Caco-2 (cell line): ENCODE measurements around the gene SPACA7. TPM values are rescaled to one million over a fixed set of nuclear protein-coding genes. Genes with fewer than 3 reads are reported as not detected.

Source experiments
- BruUV-seq: library from RNA; stranded (reverse); fragments of 400-500 nt; replicated peaks from 2 replicates; lab custom pipeline; 2021; lab: Mats Ljungman, UMichigan
- CTCF ChIA-PET: fragments of 300-600 bp; sonication (Branson Sonifier 250); formaldehyde crosslinking; loops from one replicate; lab custom pipeline; 2022; ENCODE audit warnings: antibody characterized with exemption; lab: Charles Lee
- POLR2A ChIA-PET: fragments of 300-600 bp; sonication (Branson Sonifier 250); formaldehyde crosslinking; loops from one replicate; lab custom pipeline; 2022; ENCODE audit warnings: antibody characterized with exemption; lab: Charles Lee
- DNase-seq, 2 experiments: peaks; one replicate each; pipeline versions ENCODE4 v3.0.0 to v3.0.0-alpha.2; 2020 to 2022
- H3K27me3 ChIP-seq: replicated peaks from 2 replicates; pipeline ENCODE4 v1.6.0; 2011; ENCODE audit warnings: low read length; ENCODE audit not compliant: control insufficient read depth, insufficient read depth
- H3K36me3 ChIP-seq: 2 replicates; pipeline ENCODE4 v1.5.1; 2011; ENCODE audit warnings: low read length; ENCODE audit not compliant: control insufficient read depth, insufficient read depth
- H3K4me1 ChIP-seq: fragments of 250-450 bp; sonication (Bioruptor Pico); 2 replicates; pipeline ENCODE4 v1.5.1; 2020; ENCODE audit warnings: mild to moderate bottlenecking
- H3K4me3 ChIP-seq: 2 replicates; pipeline ENCODE4 v1.5.1; 2011; ENCODE audit warnings: low read depth, mild to moderate bottlenecking, control low read depth, low read length
- H3K9me3 ChIP-seq: fragments of 250-450 bp; sonication (Bioruptor Pico); 2 replicates; pipeline ENCODE4 v1.5.1; 2020; ENCODE audit warnings: mild to moderate bottlenecking, moderate library complexity
- H3K27ac Mint-ChIP-seq: one replicate; pipeline ENCODE4 v1.8.0; 2022; ENCODE audit warnings: mixed read lengths; ENCODE audit not compliant: unreplicated experiment
- H3K27me3 Mint-ChIP-seq: one replicate; pipeline ENCODE4 v1.8.0; 2022; ENCODE audit warnings: mixed read lengths; ENCODE audit not compliant: insufficient read depth, unreplicated experiment
- H3K36me3 Mint-ChIP-seq: one replicate; pipeline ENCODE4 v1.8.0; 2022; ENCODE audit warnings: mild to moderate bottlenecking, mixed read lengths; ENCODE audit not compliant: insufficient read depth, unreplicated experiment
- H3K4me1 Mint-ChIP-seq: one replicate; pipeline ENCODE4 v1.8.0; 2022; ENCODE audit warnings: low read depth, mixed read lengths; ENCODE audit not compliant: unreplicated experiment
- H3K4me3 Mint-ChIP-seq: one replicate; pipeline ENCODE4 v1.8.0; 2022; ENCODE audit warnings: mild to moderate bottlenecking, moderate library complexity, mixed read lengths; ENCODE audit not compliant: unreplicated experiment
- H3K9me3 Mint-ChIP-seq: one replicate; pipeline ENCODE4 v1.8.0; 2022; ENCODE audit warnings: mixed read lengths; ENCODE audit not compliant: unreplicated experiment
- intact Hi-C: fragments of 100-400 bp; cut with micrococcal nuclease; formaldehyde crosslinking; loops from one replicate; pipeline ENCODE4 v1.10.0; 2022; ENCODE audit not compliant: unreplicated experiment
- total RNA-seq: library from RNA; stranded (reverse); gene quantifications from 2 replicates; pipeline ENCODE4 v1.2.3, GENCODE V29; 2022
- TF ChIP-seq, protein P1 (sequence below), 2 experiments: fragments of 200-600 bp in 1 of 2; IDR thresholded peaks; 1 replicate in 1 of 2; 2 replicates in 1 of 2; pipeline versions ENCODE4 v1.5.1 to v1.8.0; 2011 to 2022; ENCODE audit warnings: antibody characterized with exemption in 1 of 2, control low read depth in 1 of 2, inconsistent platforms in 1 of 2, low read depth in 1 of 2, low read length in 1 of 2, mild to moderate bottlenecking in 1 of 2, moderate library complexity in 1 of 2; ENCODE audit not compliant: insufficient read depth in 1 of 2, severe bottlenecking in 1 of 2, unreplicated experiment in 1 of 2

SPACA7 gene
- total RNA-seq, 1 experiment from 2014 or later: not detected

DNA sequence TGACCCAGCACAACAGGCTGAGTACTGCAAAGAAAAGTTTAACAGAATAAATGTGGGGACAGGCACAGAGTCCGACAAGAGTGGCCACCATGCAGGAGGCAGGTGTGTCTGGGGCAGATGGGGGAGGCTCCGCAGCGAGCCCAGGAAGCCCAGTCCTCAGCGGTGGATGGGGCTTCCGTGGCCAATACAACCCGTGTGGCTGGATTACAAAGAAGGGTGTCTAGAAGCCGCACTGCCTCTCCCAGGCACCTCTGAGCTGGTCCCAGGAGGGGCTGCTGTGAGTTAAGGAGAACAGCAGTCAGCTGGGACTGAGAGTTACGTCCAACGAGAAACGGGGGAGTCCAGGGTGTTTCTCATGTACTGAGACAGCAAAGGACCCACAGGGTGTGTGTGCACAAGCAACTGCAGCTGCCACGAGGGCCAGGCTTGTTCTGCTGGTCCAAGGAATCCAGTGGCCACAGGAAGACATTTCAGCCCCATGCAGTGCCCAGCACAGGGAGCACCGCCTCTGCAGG, 70.2 kb downstream of the SPACA7 start:
- Histone ChIP-seq H3K4me3 (no peak overlapping the region), H3K36me3 (no peaks in the 10 kb centered on the region), H3K9me3 (no peaks in the 10 kb centered on the region), H3K4me1 (peaks cover 19% of the 10 kb centered on the region), H3K27me3 (no peaks in the 10 kb centered on the region; the same call in none of the 2 replicates)
- H3K4me3 Mint-ChIP-seq: no peak overlapping the region
- H3K27ac Mint-ChIP-seq: no peak overlapping the region
- no peaks in the 10 kb centered on the region for H3K9me3 Mint-ChIP-seq
- H3K4me1 Mint-ChIP-seq: peaks cover 18% of the 10 kb centered on the region
- ChIA-PET CTCF (no interaction called here), POLR2A (no interaction called here)
- peaks cover 11% of the 10 kb centered on the region for H3K27me3 Mint-ChIP-seq
- TF ChIP-seq, protein P1, sequence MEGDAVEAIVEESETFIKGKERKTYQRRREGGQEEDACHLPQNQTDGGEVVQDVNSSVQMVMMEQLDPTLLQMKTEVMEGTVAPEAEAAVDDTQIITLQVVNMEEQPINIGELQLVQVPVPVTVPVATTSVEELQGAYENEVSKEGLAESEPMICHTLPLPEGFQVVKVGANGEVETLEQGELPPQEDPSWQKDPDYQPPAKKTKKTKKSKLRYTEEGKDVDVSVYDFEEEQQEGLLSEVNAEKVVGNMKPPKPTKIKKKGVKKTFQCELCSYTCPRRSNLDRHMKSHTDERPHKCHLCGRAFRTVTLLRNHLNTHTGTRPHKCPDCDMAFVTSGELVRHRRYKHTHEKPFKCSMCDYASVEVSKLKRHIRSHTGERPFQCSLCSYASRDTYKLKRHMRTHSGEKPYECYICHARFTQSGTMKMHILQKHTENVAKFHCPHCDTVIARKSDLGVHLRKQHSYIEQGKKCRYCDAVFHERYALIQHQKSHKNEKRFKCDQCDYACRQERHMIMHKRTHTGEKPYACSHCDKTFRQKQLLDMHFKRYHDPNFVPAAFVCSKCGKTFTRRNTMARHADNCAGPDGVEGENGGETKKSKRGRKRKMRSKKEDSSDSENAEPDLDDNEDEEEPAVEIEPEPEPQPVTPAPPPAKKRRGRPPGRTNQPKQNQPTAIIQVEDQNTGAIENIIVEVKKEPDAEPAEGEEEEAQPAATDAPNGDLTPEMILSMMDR (IDR thresholded peaks at IDR 0.05; ENCODE audit: insufficient read depth in 1 of 2, low read depth in 1 of 2, low read length in 1 of 2, severe bottlenecking in 1 of 2, unreplicated experiment in 1 of 2): no peak
- H3K36me3 Mint-ChIP-seq: no peaks in the 10 kb centered on the region
- no peak for DNase-seq
- intact Hi-C loops: no loop called here
- BruUV-seq: no TSS peak

DNA sequence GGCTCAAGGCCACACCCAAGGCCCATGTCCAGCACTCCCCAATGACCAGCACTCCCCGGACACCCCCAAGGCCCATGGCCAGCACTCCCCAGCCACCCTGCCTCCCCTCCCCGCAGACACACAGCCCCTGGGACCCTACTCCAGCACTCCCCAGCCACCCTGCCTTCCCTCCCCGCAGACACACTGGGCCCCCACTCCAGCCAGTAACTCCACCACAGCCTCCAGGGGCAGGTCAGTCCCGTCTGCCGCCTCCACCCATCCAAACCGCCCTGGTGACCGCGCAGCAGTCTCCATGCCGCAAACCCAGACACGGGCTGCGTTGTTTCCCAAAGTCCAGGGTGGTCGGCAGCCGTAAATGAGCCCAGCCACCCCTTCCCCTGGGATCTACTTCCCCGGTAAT, 70.7 kb downstream of the SPACA7 start:
- Histone ChIP-seq H3K4me3 (no peak overlapping the region), H3K36me3 (no peaks in the 10 kb centered on the region), H3K4me1 (peaks cover 19% of the 10 kb centered on the region), H3K9me3 (no peaks in the 10 kb centered on the region), H3K27me3 (no peaks in the 10 kb centered on the region; the same call in 1 of the 2 replicates)
- CTCF ChIA-PET: no interaction called here
- H3K9me3 Mint-ChIP-seq: no peaks in the 10 kb centered on the region
- POLR2A ChIA-PET: no interaction called here
- TF ChIP-seq, protein P1 (IDR thresholded peaks at IDR 0.05; ENCODE audit: insufficient read depth in 1 of 2, low read depth in 1 of 2, low read length in 1 of 2, severe bottlenecking in 1 of 2, unreplicated experiment in 1 of 2): no peak
- peaks cover 18% of the 10 kb centered on the region for H3K4me1 Mint-ChIP-seq
- no peaks in the 10 kb centered on the region for H3K36me3 Mint-ChIP-seq
- H3K4me3 Mint-ChIP-seq: no peak overlapping the region
- DNase-seq: no peak
- no TSS peak for BruUV-seq
- peaks cover 11% of the 10 kb centered on the region for H3K27me3 Mint-ChIP-seq
- intact Hi-C loops: no loop called here
- no peak overlapping the region for H3K27ac Mint-ChIP-seq

DNA sequence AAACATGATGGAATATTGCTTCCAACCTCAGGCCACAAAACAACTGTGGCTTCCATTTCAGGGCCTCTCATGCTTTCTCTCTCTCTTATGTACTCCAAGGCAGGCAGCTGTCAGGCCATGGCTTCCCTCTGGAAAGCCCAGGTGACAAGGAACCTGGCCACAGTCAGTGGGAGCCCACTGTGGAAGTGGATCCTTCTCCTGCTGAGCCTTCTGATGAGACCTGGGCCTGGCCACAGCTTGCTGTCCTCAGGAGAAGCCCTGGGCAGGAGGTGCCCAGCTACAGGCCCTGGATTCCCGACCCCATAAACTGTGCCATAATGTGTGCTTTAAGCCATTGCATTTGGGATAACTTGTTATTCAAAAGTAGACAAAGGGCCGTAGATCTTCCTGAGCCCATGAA, 71.2 kb downstream of the SPACA7 start:
- Mint-ChIP-seq H3K4me3 (no peak overlapping the region), H3K9me3 (no peaks in the 10 kb centered on the region), H3K27me3 (peaks cover 11% of the 10 kb centered on the region), H3K36me3 (no peaks in the 10 kb centered on the region), H3K4me1 (peaks cover 18% of the 10 kb centered on the region), H3K27ac (no peak overlapping the region)
- DNase-seq: no peak
- H3K4me3 ChIP-seq: no peak overlapping the region
- H3K4me1 ChIP-seq: peaks cover 19% of the 10 kb centered on the region
- no peaks in the 10 kb centered on the region for H3K36me3 ChIP-seq
- H3K9me3 ChIP-seq: no peaks in the 10 kb centered on the region
- TF ChIP-seq, protein P1 (IDR thresholded peaks at IDR 0.05; ENCODE audit: insufficient read depth in 1 of 2, low read depth in 1 of 2, low read length in 1 of 2, severe bottlenecking in 1 of 2, unreplicated experiment in 1 of 2): no peak
- BruUV-seq: no TSS peak
- intact Hi-C loops: no loop called here
- ChIA-PET POLR2A (no interaction called here), CTCF (no interaction called here)
- H3K27me3 ChIP-seq: no peaks in the 10 kb centered on the region; the same call in 1 of the 2 replicates
